Mucosa of rectum (tissue), 2 donors: ENCODE data around the gene CTDSPL2.

Experiments used
- H3K27ac ChIP-seq, 2 donors: one replicate each; pipeline ENCODE4 v1.7.0; 2013; ENCODE audit warnings: inconsistent platforms in 2 of 2, low read depth in 2 of 2, low read length in 2 of 2
- H3K27me3 ChIP-seq, 2 donors: one replicate each; pipeline ENCODE4 v1.7.0; 2013; ENCODE audit warnings: low read length in 2 of 2; ENCODE audit not compliant: control insufficient read depth in 2 of 2, insufficient read depth in 2 of 2
- H3K36me3 ChIP-seq, 2 donors: one replicate each; pipeline ENCODE4 v1.7.0; 2013; ENCODE audit warnings: low read length in 2 of 2; ENCODE audit not compliant: control insufficient read depth in 2 of 2, insufficient read depth in 2 of 2
- H3K4me1 ChIP-seq, 2 donors: one replicate each; pipeline ENCODE4 v1.7.0; 2013; ENCODE audit warnings: low read length in 2 of 2, mild to moderate bottlenecking in 1 of 2; ENCODE audit not compliant: control insufficient read depth in 2 of 2, insufficient read depth in 2 of 2
- H3K4me3 ChIP-seq, 2 donors: one replicate each; pipeline ENCODE4 v1.7.0; 2013; ENCODE audit warnings: low read length in 2 of 2
- H3K9ac ChIP-seq, 2 donors: one replicate each; pipeline ENCODE4 v1.7.0; 2013; ENCODE audit warnings: low read length in 2 of 2, low read depth in 1 of 2, mild to moderate bottlenecking in 1 of 2
- H3K9me3 ChIP-seq, 2 donors: one replicate each; pipeline ENCODE4 v1.7.0; 2013; ENCODE audit warnings: low read length in 2 of 2; ENCODE audit not compliant: control insufficient read depth in 2 of 2
- donor health status: healthy.
- donor health status: Normal muscosa, but diverticular disease.

Gene CTDSPL2

DNA sequence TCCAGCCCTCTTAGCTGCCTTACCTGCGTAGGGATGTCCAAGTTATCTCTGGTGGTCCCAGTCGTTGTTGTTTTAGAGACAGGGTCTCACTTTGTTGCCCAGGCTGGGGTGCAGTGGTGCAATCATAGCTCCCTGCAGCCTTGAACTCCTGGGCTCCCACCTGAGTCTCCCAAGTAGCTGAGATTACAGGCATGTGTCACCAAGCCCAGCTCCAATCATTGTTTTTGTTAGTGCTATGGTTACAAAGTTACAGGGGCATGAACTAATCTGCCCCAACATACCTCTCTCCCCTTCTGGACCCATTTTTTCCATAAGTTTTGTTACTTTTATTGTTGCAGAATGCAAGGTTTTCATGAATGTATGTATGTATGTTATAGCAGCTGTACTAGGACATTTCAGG lies 54.7 kb downstream of the CTDSPL2 start:
- Histone ChIP-seq H3K9ac (no peak overlapping the region), H3K4me3 (no peak overlapping the region), H3K9me3 (no peaks in the 10 kb centered on the region)

DNA sequence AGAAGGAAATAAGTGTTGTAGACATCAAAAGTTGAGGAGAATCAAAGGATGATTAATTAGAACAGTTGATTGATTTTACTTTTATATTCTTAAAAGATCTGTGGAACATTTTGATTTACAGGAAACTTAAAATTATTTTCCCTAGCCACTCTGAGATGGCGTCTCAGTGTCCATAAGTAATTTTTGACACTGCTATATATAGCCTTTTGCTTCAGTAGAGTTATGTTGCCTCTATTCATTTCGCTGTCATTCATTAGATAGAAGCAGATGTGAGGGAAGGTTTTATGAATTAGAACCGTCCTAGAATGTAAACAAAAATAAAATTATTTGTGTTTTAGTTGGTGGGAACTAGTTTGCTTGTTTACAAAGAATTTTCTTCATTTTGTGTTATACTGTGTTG lies 58.5 kb downstream of the CTDSPL2 start:
- Histone ChIP-seq H3K36me3 (peaks cover 9 to 17% of the 10 kb centered on the region in 2 donors), H3K27ac (no peak overlapping the region), H3K27me3 (no peaks in the 10 kb centered on the region), H3K4me3 (no peak overlapping the region), H3K9ac (no peak overlapping the region), H3K4me1 (no peaks in the 10 kb centered on the region), H3K9me3 (no peaks in the 10 kb centered on the region)

More for the DNA sequence above, 54.7 kb downstream of the CTDSPL2 start:
- no peaks in the 10 kb centered on the region for H3K27me3 ChIP-seq
- no peak overlapping the region for H3K27ac ChIP-seq
- no peaks in the 10 kb centered on the region for H3K4me1 ChIP-seq
- peaks cover 6 to 12% of the 10 kb centered on the region in 2 donors for H3K36me3 ChIP-seq

DNA sequence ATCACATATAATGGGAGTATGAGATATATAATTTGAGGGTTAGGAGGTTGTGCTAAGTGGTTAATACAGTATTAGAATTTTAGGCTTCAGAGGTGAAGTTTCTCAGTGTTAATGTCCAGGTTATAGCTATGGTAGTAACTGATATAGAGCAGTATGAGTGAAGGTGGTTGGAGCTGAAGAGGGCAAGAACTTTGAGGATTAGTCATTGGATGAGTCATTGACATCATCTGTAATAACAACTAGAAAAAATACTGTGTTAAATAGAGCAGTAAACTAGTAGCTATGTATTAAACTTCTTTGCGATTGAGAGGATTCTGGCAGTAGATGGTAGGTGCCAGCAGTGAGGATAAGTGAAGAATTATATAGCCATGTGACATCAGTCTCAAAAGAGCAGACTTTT lies 62.0 kb downstream of the CTDSPL2 start:
- no peaks in the 10 kb centered on the region for H3K27me3 ChIP-seq
- H3K9me3 ChIP-seq, result no peaks in the 10 kb centered on the region
- peaks cover 12 to 25% of the 10 kb centered on the region in 2 donors for H3K36me3 ChIP-seq
- no peak overlapping the region for H3K9ac ChIP-seq
- no peak overlapping the region for H3K4me3 ChIP-seq
- H3K27ac ChIP-seq, result no peak overlapping the region
- peaks cover 0 to 8% of the 10 kb centered on the region in 2 donors for H3K4me1 ChIP-seq

DNA sequence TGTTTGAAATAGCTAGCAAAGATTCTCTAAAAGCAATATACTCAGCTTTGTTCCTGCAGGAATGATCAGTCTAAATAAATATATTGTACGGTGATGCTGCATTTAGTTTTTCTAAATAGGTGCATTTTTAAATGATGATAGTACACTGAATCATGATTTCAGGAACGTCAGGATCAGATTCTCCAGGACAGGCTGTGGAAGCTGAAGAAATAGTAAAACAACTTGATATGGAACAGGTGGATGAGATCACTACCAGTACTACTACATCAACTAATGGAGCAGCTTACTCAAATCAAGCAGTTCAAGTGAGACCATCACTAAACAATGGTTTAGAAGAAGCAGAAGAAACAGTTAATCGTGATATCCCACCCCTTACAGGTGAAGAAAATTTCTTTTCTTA lies 63.2 kb downstream of the CTDSPL2 start:
- Histone ChIP-seq H3K4me3 (no peak overlapping the region), H3K36me3 (peaks cover 7 to 19% of the 10 kb centered on the region in 2 donors), H3K4me1 (peaks cover 0 to 8% of the 10 kb centered on the region in 2 donors), H3K9ac (no peak overlapping the region), H3K27ac (no peak overlapping the region), H3K9me3 (no peaks in the 10 kb centered on the region), H3K27me3 (no peaks in the 10 kb centered on the region)

DNA sequence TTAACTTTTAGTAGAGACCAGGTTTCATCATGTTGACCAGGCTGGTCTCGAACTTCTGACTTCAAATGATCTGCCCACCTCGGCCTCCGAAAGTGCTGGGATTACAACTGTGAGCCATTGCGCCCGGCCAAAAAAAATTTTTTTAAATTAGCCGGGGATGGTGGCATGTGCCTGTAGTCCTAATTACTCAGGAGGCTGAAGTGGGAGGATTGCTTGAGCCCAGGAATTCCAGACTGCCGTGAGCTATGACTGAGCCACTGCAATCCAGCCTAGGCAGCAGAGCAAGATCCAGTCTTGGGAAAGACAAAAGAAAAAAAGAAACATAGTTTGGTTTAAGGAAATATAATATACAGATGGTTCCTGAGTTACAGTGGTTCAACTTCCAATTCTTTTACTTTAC lies 64.6 kb downstream of the CTDSPL2 start:
- Histone ChIP-seq H3K9me3 (no peaks in the 10 kb centered on the region), H3K4me1 (peaks cover 0 to 8% of the 10 kb centered on the region in 2 donors), H3K27ac (no peak overlapping the region), H3K27me3 (no peaks in the 10 kb centered on the region), H3K4me3 (no peak overlapping the region), H3K9ac (no peak overlapping the region), H3K36me3 (peaks cover 11 to 23% of the 10 kb centered on the region in 2 donors)

DNA sequence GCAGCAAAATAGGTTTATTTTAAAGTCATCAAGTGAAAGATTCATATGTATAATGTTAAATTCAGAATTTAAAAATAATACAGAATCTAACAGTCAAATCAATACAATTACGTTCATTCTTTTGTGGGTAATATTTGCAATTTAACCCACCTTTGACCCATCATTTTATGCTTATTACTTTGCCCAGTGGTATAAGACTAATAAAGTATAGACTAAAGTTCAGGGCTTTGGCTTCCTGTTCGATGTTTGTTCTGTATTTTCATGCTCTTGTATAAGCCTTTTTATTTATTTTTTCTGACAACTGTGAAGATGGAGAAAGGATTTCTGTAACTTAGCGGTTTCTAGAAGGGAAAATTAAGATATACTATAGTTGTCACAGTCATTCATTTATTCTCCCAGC lies 65.2 kb downstream of the CTDSPL2 start:
- Histone ChIP-seq H3K9me3 (no peaks in the 10 kb centered on the region), H3K27ac (no peak overlapping the region), H3K27me3 (no peaks in the 10 kb centered on the region), H3K9ac (no peak overlapping the region), H3K4me1 (peaks cover 0 to 8% of the 10 kb centered on the region in 2 donors), H3K36me3 (peaks cover 10 to 24% of the 10 kb centered on the region in 2 donors), H3K4me3 (no peak overlapping the region)

DNA sequence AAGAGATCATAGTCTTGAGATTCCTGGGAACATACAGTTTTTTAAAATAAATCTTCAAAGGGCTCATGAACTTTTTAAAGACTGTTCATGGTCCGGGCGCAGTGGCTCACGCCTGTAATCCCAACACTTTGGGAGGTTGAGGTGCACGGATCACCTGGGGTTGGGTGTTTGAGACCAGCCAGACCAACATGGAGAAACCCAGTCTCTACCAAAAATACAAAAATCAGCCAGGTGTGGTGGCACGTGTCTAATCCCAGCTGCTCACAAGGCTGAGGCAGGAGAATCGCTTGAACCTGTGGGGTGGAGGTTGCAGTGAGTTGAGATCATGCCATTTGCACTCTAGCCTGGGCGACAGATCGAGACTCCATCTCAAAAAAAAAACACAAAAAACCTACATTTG lies 68.1 kb downstream of the CTDSPL2 start:
- Histone ChIP-seq H3K4me3 (no peak overlapping the region), H3K27ac (no peak overlapping the region), H3K9ac (no peak overlapping the region), H3K36me3 (peaks cover 20 to 39% of the 10 kb centered on the region in 2 donors), H3K9me3 (no peaks in the 10 kb centered on the region), H3K4me1 (peaks cover 0 to 8% of the 10 kb centered on the region in 2 donors), H3K27me3 (no peaks in the 10 kb centered on the region)

DNA sequence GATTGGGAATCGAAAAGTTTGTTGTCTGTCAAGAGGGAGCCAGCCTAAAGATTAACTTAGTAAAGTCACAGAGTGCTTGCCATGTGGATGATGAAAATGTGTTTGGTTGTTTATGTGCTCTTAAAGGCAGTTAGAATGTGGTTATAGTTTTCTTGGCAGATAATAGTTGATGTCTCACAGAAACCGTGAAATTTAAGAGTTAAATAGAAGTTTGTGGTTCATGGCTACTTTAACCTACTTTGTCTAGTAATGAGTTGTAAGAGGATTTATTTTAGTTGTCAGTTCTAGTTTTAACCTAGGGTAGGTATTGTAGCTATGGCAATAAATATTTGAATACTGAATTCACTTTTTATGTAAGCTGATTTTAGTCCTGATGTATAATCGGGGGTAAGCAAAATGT lies 73.1 kb downstream of the CTDSPL2 start:
- H3K27ac ChIP-seq, result no peak overlapping the region
- peaks cover 26 to 44% of the 10 kb centered on the region in 2 donors for H3K36me3 ChIP-seq
- no peak overlapping the region for H3K9ac ChIP-seq
- H3K9me3 ChIP-seq, result no peaks in the 10 kb centered on the region
- H3K4me1 ChIP-seq, result no peaks in the 10 kb centered on the region
- no peaks in the 10 kb centered on the region for H3K27me3 ChIP-seq
- no peak overlapping the region for H3K4me3 ChIP-seq

DNA sequence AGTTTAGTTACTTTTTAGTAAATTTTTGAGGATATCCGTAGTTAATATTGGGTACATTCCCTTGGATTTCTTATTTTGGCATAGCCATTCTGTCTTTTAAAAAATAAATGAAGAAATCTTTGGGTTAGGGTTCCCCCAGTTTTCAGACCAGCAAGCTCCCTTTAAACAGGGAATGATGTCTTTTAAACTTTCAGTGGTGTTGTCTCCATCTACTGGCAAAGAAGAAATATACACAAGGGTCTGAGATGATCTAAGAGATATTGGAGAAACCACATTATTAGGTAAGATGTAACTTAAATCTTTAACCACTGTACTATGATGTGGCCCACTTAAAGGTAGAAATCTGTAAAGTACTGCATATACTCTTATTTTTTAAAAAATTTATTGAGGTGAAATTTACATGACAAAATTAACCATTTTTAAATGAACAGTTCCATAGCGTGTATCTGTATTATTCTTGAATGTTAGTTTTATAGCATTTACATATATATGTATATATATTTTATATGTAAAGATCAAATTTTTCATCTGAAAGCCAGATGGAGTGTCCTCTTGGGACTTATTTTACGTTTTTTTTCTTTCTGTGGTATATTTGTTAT lies 74.4 kb downstream of the CTDSPL2 start:
- Histone ChIP-seq H3K27ac (no peak overlapping the region), H3K36me3 (peaks cover 23 to 39% of the 10 kb centered on the region in 2 donors), H3K4me3 (no peak overlapping the region), H3K27me3 (no peaks in the 10 kb centered on the region), H3K4me1 (no peaks in the 10 kb centered on the region), H3K9me3 (no peaks in the 10 kb centered on the region), H3K9ac (no peak overlapping the region)

DNA sequence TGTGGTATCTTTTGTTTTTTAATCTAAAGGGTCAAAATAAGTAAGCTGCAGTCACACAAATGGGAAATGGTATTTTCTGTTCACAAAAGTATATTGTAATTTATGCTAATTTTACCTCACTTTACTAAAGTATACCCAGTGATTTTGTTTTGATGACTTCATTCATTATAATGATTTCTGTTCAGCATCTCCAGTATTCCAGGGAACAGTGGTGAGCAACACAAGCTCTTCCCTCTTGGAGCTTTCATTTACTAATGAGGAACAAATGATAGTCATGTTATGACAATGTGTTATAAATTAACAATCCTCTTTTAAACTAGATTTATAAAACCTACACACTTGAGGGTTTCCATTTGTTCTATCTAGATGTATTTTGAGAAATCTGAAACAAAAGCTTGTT lies 89.0 kb downstream of the CTDSPL2 start:
- no peaks in the 10 kb centered on the region for H3K27me3 ChIP-seq
- H3K9ac ChIP-seq, result no peak overlapping the region
- peaks cover under 1 to 16% of the 10 kb centered on the region in 2 donors for H3K36me3 ChIP-seq
- no peaks in the 10 kb centered on the region for H3K9me3 ChIP-seq
- no peaks in the 10 kb centered on the region for H3K4me1 ChIP-seq
- H3K27ac ChIP-seq, result no peak overlapping the region
- no peak overlapping the region for H3K4me3 ChIP-seq
